SIG-M5 (cell line): ENCODE results near the gene NPR3.

ENCODE experiments used
- DNase-seq: peaks from one replicate; lab custom pipeline; 2025; lab: John Stamatoyannopoulos, UW

Gene NPR3

DNA sequence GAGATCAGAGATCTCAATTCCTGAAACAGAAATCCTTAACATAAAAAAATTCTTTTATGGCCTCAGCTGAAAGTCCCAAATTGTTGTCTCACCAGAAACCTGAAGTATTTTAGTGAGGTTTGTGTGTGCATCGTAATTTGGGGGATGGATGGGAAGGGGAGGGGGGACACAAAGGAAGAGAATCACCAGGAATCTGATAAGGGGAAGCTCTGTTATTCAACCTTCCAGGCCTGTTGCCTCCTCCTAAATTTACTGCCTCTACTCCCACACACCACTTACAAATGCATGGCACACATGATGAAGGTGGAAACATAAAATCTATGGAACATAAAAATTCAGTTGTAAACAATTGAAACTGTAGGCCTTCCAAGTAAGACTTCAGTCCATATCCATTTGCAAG is 97.7 kb downstream of the NPR3 start:
- DNase-seq, result no peak

DNA sequence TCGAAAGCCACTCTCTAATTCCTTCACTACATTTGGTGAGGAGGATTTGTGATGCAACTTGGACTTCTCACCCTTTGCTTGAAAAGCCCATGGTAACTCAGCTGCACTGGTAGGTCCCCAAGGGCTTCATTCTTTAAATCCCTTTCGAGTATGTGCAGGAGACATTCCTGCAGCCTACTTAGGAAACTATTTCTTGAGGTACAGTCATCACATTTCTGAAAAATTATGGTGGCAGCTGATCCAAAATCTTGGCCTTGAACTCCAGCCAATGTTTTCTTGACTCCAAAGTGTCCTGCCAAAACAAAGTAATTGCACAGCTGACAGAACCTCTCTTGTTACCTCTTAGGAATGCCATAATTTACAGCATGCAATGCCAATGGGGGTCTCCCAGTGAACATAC is 99.7 kb downstream of the NPR3 start:
- DNase-seq, result no peak

DNA sequence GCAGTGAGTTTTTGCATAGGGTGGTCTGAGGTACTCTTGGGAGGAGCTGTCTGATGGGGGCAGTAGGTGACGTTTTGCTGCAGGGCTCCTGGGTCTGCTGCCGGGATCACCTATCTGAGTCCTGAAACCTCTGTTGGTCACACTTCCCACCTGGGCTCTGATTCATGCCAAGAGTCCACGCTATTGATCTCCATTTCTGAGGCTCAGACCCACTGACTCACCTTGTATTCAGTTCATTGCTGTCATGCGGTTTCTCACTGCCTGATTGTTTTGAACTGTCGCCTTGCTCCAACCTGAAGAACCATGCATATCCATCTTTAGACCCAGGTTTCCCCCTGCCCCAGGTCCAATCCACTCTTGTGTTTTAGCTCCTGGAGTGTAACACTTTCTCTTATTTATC is 101.3 kb downstream of the NPR3 start:
- no peak for DNase-seq

DNA sequence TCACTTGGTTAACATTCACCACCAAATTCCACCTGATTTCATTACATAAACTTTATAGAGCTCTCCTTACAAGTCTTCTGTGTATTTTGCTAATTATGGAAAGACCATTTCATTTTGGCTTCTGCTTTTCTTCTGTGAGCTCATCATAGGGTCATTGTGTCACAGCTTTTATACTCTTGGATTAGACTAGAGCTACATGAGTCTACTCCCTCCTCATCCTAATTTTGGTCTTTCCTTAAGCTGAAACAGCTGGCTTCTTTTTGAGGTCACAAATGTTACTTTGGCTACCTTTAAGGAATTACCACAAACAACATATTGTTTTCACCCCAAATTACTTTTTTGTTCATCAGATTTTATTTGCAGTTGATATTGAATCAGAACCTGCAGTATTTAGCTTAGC is 103.0 kb downstream of the NPR3 start:
- DNase-seq, result no peak

DNA sequence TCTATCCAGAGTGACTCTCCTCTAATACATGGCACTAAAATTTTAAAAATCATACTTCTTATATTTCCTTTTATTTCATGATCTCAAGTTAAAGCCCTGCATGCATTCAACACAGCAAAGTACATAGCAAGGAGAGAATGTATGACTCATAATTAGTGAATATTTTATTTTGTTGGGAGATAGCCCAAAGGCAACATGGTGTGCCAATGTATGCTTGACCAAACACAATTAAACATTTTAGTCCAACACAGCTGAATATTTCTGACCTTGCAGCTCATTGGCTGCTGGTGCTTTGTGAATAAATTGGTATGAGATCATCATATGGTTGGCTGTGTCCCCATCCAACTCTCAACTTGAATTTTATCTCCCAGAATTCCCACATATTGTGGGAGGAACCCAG is 103.5 kb downstream of the NPR3 start:
- DNase-seq, result no peak

DNA sequence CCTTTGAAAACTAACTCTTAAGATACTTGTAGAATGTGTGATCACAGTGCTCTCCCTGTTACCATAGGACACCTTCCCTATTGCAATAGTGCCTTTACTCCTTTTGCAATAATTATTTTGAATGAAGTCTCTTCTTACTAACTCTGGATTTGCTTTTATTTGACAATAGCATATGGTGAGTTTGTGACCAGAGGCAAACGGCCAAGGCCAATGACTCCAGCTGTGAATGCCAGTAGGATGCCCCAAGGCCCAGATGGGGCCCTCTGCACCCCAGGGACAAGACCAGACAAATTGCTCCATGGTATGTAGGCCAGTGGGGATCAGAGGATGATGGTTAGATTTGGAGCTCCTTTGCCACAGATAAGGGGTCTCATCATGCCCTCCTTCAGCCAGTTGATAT is 116.9 kb downstream of the NPR3 start:
- DNase-seq, result no peak

DNA sequence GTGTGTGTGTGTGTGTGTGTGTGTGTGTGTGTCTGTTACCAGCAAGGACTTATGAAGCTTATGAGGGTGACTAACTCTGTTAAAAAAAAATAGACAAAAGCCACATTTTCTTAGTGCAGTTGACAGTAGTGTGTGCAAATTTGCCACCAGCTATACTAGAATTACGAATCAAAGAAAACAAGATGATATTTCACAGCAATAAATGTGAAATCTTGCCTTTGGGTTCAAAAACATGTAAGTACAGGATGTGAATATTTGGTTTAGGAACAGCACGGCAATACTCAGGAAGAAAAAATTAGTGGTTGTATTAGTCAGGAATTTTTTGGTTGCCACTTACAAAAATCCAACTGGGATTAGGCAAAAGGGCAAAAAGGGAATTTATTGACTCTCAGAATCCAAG is 117.4 kb downstream of the NPR3 start:
- DNase-seq, result no peak

DNA sequence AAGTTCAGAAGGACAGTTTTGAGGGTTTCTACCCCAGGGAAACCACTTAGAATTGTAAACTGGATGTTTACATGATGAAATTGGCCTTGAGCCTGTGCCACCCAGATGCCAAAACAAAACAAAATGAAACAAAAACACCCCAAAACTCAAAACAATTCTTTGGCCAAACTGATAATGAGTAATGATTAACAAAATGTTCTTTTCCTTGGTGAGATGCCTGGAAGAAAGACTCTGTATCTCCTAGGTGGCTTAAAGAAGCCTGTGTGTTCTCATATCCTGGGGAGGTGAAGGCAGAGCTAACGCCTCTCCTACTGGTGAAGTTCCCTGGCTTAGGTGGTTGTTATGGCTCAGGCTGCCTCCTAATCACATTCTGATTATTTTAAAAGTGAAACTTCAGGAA is 120.5 kb downstream of the NPR3 start:
- DNase-seq, result no peak

DNA sequence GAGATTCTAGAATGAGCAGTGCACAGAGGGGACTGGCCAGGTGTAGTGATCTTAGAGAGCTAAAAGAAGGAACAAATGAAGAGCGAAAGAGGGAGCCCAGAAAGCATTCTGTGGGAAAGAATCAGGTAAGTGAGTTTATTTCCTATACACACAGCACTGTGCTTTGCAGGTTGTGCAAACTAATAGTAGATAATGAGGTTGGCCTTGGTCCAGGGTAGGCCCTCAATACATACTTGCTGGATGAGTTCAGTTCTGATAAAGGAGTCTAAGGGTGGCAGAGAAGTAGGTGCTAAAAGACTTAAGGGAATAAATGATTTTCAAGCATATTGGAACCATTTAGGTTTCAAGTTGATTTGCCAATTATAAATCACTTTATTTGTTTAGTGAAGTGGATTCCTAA is 122.0 kb downstream of the NPR3 start:
- no peak for DNase-seq

DNA sequence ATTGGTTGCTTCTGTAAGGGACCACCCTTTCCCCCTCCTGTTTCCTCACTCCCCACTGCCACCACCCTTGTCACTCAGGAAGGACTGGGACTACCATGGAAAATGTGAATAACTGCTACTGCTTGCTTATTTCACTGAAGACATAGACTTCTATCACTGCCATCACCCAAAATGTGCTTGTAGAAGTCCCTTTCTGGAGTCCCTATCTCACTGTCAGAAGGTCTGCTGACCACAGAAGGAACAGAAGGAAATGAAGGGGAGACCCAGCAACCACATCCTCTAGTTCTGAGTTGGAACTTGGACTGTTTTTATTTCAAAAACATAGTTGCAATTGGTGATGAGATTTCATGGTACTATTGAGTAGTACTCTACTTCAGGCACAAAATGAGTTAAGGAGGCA is 122.5 kb downstream of the NPR3 start:
- no peak for DNase-seq

DNA sequence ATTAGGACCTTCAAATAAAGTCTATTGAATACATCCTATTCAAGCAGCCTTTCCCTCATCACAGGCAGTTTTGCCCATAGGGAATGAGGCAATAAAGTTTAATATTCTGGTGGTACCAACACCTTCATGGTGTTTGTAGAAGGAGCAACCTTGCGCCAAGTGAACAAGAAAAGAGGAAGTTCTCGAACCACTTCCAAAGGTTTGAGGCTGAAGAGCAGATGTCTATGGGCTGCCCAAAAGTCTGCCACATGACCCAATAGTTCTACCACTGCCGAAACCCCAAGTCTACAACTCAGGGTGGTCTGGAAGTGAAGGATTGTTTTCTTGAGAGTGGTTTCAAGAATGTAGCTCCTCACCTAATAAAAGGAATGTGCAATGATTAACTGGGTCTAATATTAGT is 123.1 kb downstream of the NPR3 start:
- DNase-seq, result no peak

DNA sequence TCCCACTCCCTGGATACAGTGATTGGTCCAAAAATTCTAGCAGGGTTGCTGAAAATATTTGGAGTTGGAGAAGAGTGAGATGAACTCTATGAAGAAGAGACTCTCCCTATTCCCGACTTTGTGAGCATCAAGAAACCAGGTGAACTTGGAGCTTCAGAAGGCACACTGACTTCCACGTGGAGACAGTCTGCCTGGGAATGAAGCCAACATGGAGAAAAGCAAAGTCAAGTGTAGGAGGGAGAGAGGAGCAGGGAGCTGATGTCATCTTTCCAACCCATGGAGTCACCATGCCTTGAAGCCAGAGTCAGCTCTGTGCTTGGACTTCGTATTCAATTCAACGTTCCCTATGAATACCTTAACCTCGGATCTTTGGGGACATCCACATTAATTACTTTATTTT is 125.1 kb downstream of the NPR3 start:
- no peak for DNase-seq

DNA sequence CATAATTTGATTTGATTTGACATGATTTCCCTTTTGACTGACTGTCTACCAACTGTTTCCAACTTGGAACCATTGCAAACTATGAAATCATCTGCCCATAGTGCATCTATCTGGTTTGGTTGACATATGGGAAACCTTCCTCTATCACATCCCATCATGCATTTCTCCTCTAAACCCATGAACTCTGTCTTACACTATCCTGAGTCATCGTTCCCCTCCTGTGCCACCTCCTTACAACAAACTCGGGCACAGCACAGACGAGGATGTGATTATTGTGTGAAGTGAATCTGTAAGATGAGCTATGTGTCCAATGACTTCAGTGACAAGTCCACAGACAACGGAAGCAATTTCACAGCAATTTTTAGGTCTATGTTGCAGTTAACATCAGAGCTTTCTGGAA is 126.1 kb downstream of the NPR3 start:
- DNase-seq, result no peak

DNA sequence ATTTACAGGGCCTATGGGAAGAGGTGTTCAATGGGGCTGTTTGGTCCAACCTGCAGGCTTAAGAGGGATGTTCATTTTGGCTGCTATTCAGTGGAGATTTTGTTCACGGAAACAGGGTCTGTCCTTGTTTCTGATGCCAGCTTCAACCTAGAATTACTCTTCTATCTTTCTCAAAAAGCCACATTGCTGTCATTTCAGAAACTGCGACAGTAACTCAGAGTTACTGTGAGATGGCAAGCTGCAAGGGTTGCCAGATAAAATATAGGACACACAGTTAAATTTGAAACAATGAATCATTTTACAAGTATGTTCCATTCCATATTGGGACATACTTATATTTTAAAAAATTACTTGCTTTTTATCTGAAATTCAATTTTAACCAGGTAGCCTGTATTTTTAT is 128.0 kb downstream of the NPR3 start:
- no peak for DNase-seq

DNA sequence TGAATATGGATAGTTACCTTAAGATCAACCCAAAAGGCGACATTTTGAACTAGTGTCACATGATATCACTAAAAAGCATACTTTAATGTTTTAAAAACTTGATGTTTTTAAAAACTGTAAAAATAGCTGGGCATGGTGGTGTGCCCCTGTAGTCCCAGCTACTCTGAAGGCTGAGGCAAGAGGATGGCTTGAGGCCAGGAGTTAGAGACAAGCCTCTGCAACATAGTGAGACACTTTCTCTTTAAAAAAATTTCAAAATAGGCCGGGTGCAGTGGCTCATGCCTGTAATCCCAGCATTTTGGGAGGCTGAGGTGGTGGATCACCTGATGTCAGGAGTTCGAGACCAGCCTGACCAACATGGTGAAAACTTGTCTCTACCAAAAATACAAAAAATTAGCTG is 129.5 kb downstream of the NPR3 start:
- no peak for DNase-seq
